HepG2 (cell line): ENCODE measurements around the gene FTL. TPM values are rescaled to one million over a fixed set of nuclear protein-coding genes. Genes with fewer than 3 reads are reported as not detected.

ENCODE experiments used
- ATF7 ChIP-seq, 2 experiments: fragments of 450-650 bp in 1 of 2; sonication (generic) in 1 of 2; formaldehyde crosslinking in 1 of 2; IDR thresholded peaks; 2 replicates each; pipeline versions ENCODE4 v1.4.0 to v1.6.1; 2016 to 2020; ENCODE audit warnings: antibody characterized with exemption in 1 of 2, mild to moderate bottlenecking in 1 of 2, missing genetic modification reagents in 1 of 2
- KIAA2018 ChIP-seq: sonication (generic); formaldehyde crosslinking; IDR thresholded peaks from 2 replicates; pipeline ENCODE4 v1.5.0; 2020; ENCODE audit warnings: mild to moderate bottlenecking, missing genetic modification reagents, borderline replicate concordance
- KLF6 ChIP-seq: IDR thresholded peaks from 2 replicates; pipeline ENCODE4 v1.8.0; 2016; ENCODE audit warnings: missing biosample characterization, missing genetic modification reagents
- NFE2L2 ChIP-seq: fragments of 150-350 bp; IDR thresholded peaks from 2 replicates; pipeline ENCODE4 v1.6.1; 2014; ENCODE audit warnings: low read length
- POLR2G ChIP-seq: fragments of 200-400 bp; formaldehyde crosslinking; IDR thresholded peaks from 2 replicates; pipeline ENCODE4 v1.6.1; 2018; ENCODE audit warnings: mild to moderate bottlenecking, low read depth, low read length, moderate library complexity
- SMAD1 ChIP-seq: sonication (generic); formaldehyde crosslinking; IDR thresholded peaks from 2 replicates; pipeline ENCODE4 v1.4.0; 2020; ENCODE audit warnings: missing genetic modification reagents, low read depth, mild to moderate bottlenecking, borderline replicate concordance
- SRY ChIP-seq: sonication (generic); formaldehyde crosslinking; IDR thresholded peaks from 2 replicates; pipeline ENCODE4 v1.8.0; 2022; ENCODE audit warnings: mild to moderate bottlenecking, missing genetic modification reagents
- ZFP41 ChIP-seq: sonication (generic); formaldehyde crosslinking; IDR thresholded peaks from 2 replicates; pipeline ENCODE4 v1.4.0; 2020; ENCODE audit warnings: mild to moderate bottlenecking, missing genetic modification reagents, borderline replicate concordance
- ZIK1 ChIP-seq: sonication (generic); formaldehyde crosslinking; IDR thresholded peaks from 2 replicates; pipeline ENCODE4 v1.5.0; 2020; ENCODE audit warnings: mild to moderate bottlenecking, low read depth, missing genetic modification reagents, borderline replicate concordance
- ZNF263 ChIP-seq: sonication (generic); formaldehyde crosslinking; IDR thresholded peaks from 2 replicates; pipeline ENCODE4 v1.4.0; 2020; ENCODE audit warnings: missing genetic modification reagents
- ZNF3 ChIP-seq: IDR thresholded peaks from 2 replicates; pipeline ENCODE4 v1.7.0; 2017; ENCODE audit warnings: inconsistent platforms
- ZNF383 ChIP-seq: sonication (generic); formaldehyde crosslinking; IDR thresholded peaks from 2 replicates; pipeline ENCODE4 v1.4.0; 2020; ENCODE audit warnings: missing genetic modification reagents, mild to moderate bottlenecking, borderline replicate concordance
- ZNF761 ChIP-seq: sonication (generic); formaldehyde crosslinking; conservative IDR thresholded peaks from 2 replicates; pipeline ENCODE4 v1.4.0; 2020; ENCODE audit warnings: mild to moderate bottlenecking, missing genetic modification reagents
- ZNF773 ChIP-seq: sonication (generic); formaldehyde crosslinking; IDR thresholded peaks from 2 replicates; pipeline ENCODE4 v1.4.0; 2020; ENCODE audit warnings: missing genetic modification reagents, borderline replicate concordance
- polyA plus RNA-seq, 8 experiments: library from polyadenylated mRNA; depleted of rRNA in 3 of 8; stranded (reverse) in 7 of 8; unstranded in 1 of 8; fragments of >200 nt; fragmentation: Illumina TruSeq in 4 of 8; extraction: Trizol in 4 of 8; gene quantifications; 2 replicates each; pipeline versions ENCODE4 v1.2.1 to v1.2.3, GENCODE V29; 2011 to 2016; ENCODE audit warnings: low read depth in 4 of 8, missing spikeins in 1 of 8, mixed read lengths in 1 of 8; ENCODE audit not compliant: insufficient read depth in 1 of 8
- total RNA-seq, 5 experiments: library from RNA; depleted of rRNA; stranded (reverse); fragments of >200 nt; fragmentation: Illumina TruSeq; extraction: Trizol; gene quantifications; 2 replicates each; pipeline ENCODE4 v1.2.3, GENCODE V29; 2016; ENCODE audit warnings: low read depth in 1 of 5
- TF ChIP-seq, protein P1 (sequence below): IDR thresholded peaks from 2 replicates; pipeline ENCODE4 v1.6.1; 2012; ENCODE audit warnings: inconsistent platforms
- TF ChIP-seq, protein P2 (sequence below): sonication (generic); formaldehyde crosslinking; IDR thresholded peaks from 2 replicates; pipeline ENCODE4; 2020; ENCODE audit warnings: missing genetic modification reagents, mild to moderate bottlenecking, borderline replicate concordance
- TF ChIP-seq, protein P3 (sequence below): sonication (generic); formaldehyde crosslinking; IDR thresholded peaks from 2 replicates; pipeline ENCODE4 v1.4.0; 2020; ENCODE audit warnings: missing genetic modification reagents

FTL gene
- total and polyA plus RNA-seq, 2 of the 13 experiments (the other 11 are each of a cell fraction or from before 2014, with no cell fraction given), result 2,721 to 8,800 TPM

GRCh38 chr19:48992581-48993174 is 27.6 kb downstream of the FTL start (continued):
- no peak for TF ChIP-seq KIAA2018 (CRISPR knock-in tag)
- TF ChIP-seq POLR2G, result no peak
- TF ChIP-seq, protein P1, sequence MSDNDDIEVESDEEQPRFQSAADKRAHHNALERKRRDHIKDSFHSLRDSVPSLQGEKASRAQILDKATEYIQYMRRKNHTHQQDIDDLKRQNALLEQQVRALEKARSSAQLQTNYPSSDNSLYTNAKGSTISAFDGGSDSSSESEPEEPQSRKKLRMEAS, result no peak
- TF ChIP-seq ZNF3, result no peak
- no peak for TF ChIP-seq ZNF773
- TF ChIP-seq KLF6 (CRISPR knock-in tag), result no peak
- TF ChIP-seq SRY (CRISPR knock-in tag), result peak; percentile 64; the same call in 1 of the 2 replicates
- TF ChIP-seq ZFP41 (CRISPR knock-in tag), result 0 out of 2 replicates have a peak, but pooled peaks have one; percentile 74
- no peak for TF ChIP-seq ZNF383 (CRISPR knock-in tag)
- no peak for TF ChIP-seq ATF7 (IDR thresholded peaks at IDR 0.05)
- 0 out of 2 replicates have a peak, but pooled peaks have one; percentile 8 for TF ChIP-seq ATF7 (CRISPR knock-in tag; IDR thresholded peaks at IDR 0.05)
- TF ChIP-seq ZNF263 (CRISPR knock-in tag), result peak; percentile 13; the same call in 1 of the 2 replicates
- no peak for TF ChIP-seq ZNF761 (CRISPR knock-in tag)
- peak; percentile 47; the same call in 1 of the 2 replicates for TF ChIP-seq SMAD1 (CRISPR knock-in tag)
- TF ChIP-seq NFE2L2, result no peak
- TF ChIP-seq, protein P2, sequence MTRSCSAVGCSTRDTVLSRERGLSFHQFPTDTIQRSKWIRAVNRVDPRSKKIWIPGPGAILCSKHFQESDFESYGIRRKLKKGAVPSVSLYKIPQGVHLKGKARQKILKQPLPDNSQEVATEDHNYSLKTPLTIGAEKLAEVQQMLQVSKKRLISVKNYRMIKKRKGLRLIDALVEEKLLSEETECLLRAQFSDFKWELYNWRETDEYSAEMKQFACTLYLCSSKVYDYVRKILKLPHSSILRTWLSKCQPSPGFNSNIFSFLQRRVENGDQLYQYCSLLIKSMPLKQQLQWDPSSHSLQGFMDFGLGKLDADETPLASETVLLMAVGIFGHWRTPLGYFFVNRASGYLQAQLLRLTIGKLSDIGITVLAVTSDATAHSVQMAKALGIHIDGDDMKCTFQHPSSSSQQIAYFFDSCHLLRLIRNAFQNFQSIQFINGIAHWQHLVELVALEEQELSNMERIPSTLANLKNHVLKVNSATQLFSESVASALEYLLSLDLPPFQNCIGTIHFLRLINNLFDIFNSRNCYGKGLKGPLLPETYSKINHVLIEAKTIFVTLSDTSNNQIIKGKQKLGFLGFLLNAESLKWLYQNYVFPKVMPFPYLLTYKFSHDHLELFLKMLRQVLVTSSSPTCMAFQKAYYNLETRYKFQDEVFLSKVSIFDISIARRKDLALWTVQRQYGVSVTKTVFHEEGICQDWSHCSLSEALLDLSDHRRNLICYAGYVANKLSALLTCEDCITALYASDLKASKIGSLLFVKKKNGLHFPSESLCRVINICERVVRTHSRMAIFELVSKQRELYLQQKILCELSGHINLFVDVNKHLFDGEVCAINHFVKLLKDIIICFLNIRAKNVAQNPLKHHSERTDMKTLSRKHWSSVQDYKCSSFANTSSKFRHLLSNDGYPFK (CRISPR knock-in tag), result 0 out of 2 replicates have a peak, but pooled peaks have one; percentile 1
- TF ChIP-seq, protein P3, sequence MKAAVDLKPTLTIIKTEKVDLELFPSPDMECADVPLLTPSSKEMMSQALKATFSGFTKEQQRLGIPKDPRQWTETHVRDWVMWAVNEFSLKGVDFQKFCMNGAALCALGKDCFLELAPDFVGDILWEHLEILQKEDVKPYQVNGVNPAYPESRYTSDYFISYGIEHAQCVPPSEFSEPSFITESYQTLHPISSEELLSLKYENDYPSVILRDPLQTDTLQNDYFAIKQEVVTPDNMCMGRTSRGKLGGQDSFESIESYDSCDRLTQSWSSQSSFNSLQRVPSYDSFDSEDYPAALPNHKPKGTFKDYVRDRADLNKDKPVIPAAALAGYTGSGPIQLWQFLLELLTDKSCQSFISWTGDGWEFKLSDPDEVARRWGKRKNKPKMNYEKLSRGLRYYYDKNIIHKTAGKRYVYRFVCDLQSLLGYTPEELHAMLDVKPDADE, result peak; percentile 23; the same call in 1 of the 2 replicates
- no peak for TF ChIP-seq ZIK1 (CRISPR knock-in tag)
